B cell (primary cell): Measurements from ENCODE around the gene GP1BB. TPM values are rescaled to one million over a fixed set of nuclear protein-coding genes. Genes with fewer than 3 reads are reported as not detected.

Experiments used
- ATAC-seq: fragments of 200-7000 bp; cut with Tn5 transposase; one replicate; pipeline ENCODE4 v1.10.0; 2021; ENCODE audit warnings: low read depth, mild to moderate bottlenecking, moderate number of reproducible peaks, moderate library complexity
- CTCF ChIA-PET: fragments of 350-600 bp; sonication (Branson Sonifier 250); formaldehyde crosslinking; loops from one replicate; lab custom pipeline; 2021; ENCODE audit warnings: antibody characterized with exemption, inconsistent platforms; lab: Charles Lee
- POLR2A ChIA-PET: fragments of 350-600 bp; sonication (Branson Sonifier 250); formaldehyde crosslinking; loops from one replicate; lab custom pipeline; 2021; ENCODE audit warnings: antibody characterized with exemption; lab: Charles Lee
- DNase-seq: peaks from one replicate; pipeline ENCODE4 v3.0.0; 2013
- H2AFZ ChIP-seq: 2 replicates; pipeline ENCODE4 v1.6.1; 2012; ENCODE audit warnings: mild to moderate bottlenecking, low read depth, low read length; ENCODE audit not compliant: insufficient read depth, poor library complexity, severe bottlenecking
- H3K27ac ChIP-seq, 2 donors: 1 replicate in 1 of 2; 2 replicates in 1 of 2; pipeline ENCODE4 v1.5.1; 2012 to 2013; ENCODE audit warnings: low read length in 2 of 2, mild to moderate bottlenecking in 2 of 2, moderate library complexity in 1 of 2
- H3K27me3 ChIP-seq, 4 experiments: fragments of 200-600 bp in 1 of 4; sonication (generic) in 1 of 4; replicated peaks in 1 of 4; 1 replicate in 2 of 4; 2 replicates in 2 of 4; pipeline versions ENCODE4 v1.6.1 to v1.7.0; 2013 to 2016; ENCODE audit warnings: low read length in 3 of 4, mild to moderate bottlenecking in 2 of 4, mixed read lengths in 1 of 4, moderate library complexity in 1 of 4; ENCODE audit not compliant: insufficient read depth in 4 of 4, control insufficient read depth in 3 of 4; ENCODE audit errors: control extremely low read depth in 1 of 4
- H3K36me3 ChIP-seq, 2 experiments: replicated peaks in 1 of 2; 1 replicate in 1 of 2; 2 replicates in 1 of 2; pipeline versions ENCODE4 v1.6.1 to v1.7.1; 2013; ENCODE audit warnings: low read length in 1 of 2; ENCODE audit not compliant: insufficient read depth in 2 of 2, control insufficient read depth in 1 of 2; ENCODE audit errors: control extremely low read depth in 1 of 2, extremely low read depth in 1 of 2
- H3K4me1 ChIP-seq, 2 donors: fragments of 200-600 bp in 1 of 2; sonication (generic) in 1 of 2; 1 replicate in 1 of 2; 2 replicates in 1 of 2; pipeline versions ENCODE4 v1.5.1 to v1.6.1; 2013 to 2017; ENCODE audit warnings: low read length in 2 of 2; ENCODE audit not compliant: control insufficient read depth in 2 of 2, insufficient read depth in 2 of 2
- H3K4me2 ChIP-seq: replicated peaks from 2 replicates; pipeline ENCODE3; 2012; ENCODE audit warnings: mild to moderate bottlenecking, low read depth, low read length; ENCODE audit not compliant: poor library complexity, severe bottlenecking
- H3K4me3 ChIP-seq, 5 experiments: fragments of 200-600 bp in 1 of 5; sonication (generic) in 1 of 5; 1 replicate in 3 of 5; 2 replicates in 2 of 5; pipeline versions ENCODE4 v1.5.1 to v1.7.0; 2011 to 2016; ENCODE audit warnings: low read length in 4 of 5, mild to moderate bottlenecking in 4 of 5, low read depth in 2 of 5, control low read depth in 1 of 5, moderate library complexity in 1 of 5; ENCODE audit not compliant: insufficient read depth in 1 of 5; ENCODE audit errors: control extremely low read depth in 1 of 5, extremely low read depth in 1 of 5
- H3K79me2 ChIP-seq: fragments of 200-600 bp; sonication (generic); one replicate; pipeline ENCODE4 v1.6.0; 2016; ENCODE audit warnings: low read length; ENCODE audit not compliant: control insufficient read depth, insufficient read depth
- H3K9ac ChIP-seq: fragments of 200-600 bp; sonication (generic); 2 replicates; pipeline ENCODE4 v1.6.1; 2017; ENCODE audit warnings: mild to moderate bottlenecking, low read length, moderate library complexity
- H3K9me3 ChIP-seq, 3 donors: one replicate each; pipeline versions ENCODE4 v1.6.1 to v1.7.1; 2013; ENCODE audit warnings: low read length in 2 of 3; ENCODE audit not compliant: control insufficient read depth in 2 of 3, insufficient read depth in 1 of 3; ENCODE audit errors: control extremely low read depth in 1 of 3
- H4K20me1 ChIP-seq: 2 replicates; pipeline ENCODE4 v1.6.0; 2012; ENCODE audit warnings: mild to moderate bottlenecking, low read length; ENCODE audit not compliant: insufficient read depth, control insufficient read depth, poor library complexity, severe bottlenecking
- H3K27ac Mint-ChIP-seq: one replicate; pipeline ENCODE4 v1.8.0; 2021; ENCODE audit warnings: mixed read lengths
- H3K27me3 Mint-ChIP-seq: one replicate; pipeline ENCODE4 v1.8.0; 2021; ENCODE audit warnings: mixed read lengths
- H3K4me1 Mint-ChIP-seq: one replicate; pipeline ENCODE4 v1.8.0; 2021; ENCODE audit warnings: mixed read lengths
- H3K4me3 Mint-ChIP-seq: one replicate; pipeline ENCODE4 v1.8.0; 2021; ENCODE audit warnings: mixed read lengths
- H3K9me3 Mint-ChIP-seq: one replicate; pipeline ENCODE4 v1.8.0; 2022; ENCODE audit warnings: mixed read lengths; ENCODE audit not compliant: insufficient read depth
- EZH2 ChIP-seq: IDR thresholded peaks from 2 replicates; pipeline ENCODE4 v1.6.1; 2012; ENCODE audit warnings: borderline replicate concordance, low read depth, mild to moderate bottlenecking, moderate library complexity, low read length; ENCODE audit not compliant: insufficient read depth, poor library complexity, severe bottlenecking
- WGBS: methylation state at CpG from one replicate; pipeline ENCODE4 v1.1.5; 2013; ENCODE audit warnings: missing lambda C conversion rate; ENCODE audit not compliant: insufficient coverage; 5-methylcytosine and 5-hydroxymethylcytosine counted together
- intact Hi-C: fragments of 100-400 bp; cut with micrococcal nuclease; formaldehyde crosslinking; loops from one replicate; pipeline ENCODE4 v1.10.0; 2022
- polyA plus RNA-seq: library from polyadenylated mRNA; depleted of rRNA; stranded (reverse); fragments of >200 nt; gene quantifications from 2 replicates; pipeline ENCODE4 v1.2.3, GENCODE V29; 2012
- total RNA-seq, 2 donors: library from RNA; stranded (reverse); fragments of 120-200 nt in 1 of 2; gene quantifications; 1 replicate in 1 of 2; 2 replicates in 1 of 2; pipeline versions ENCODE4 v1.2.3 to v1.2.4, GENCODE V29; 2013 to 2022
- TF ChIP-seq, protein P1 (sequence below): fragments of 200-600 bp; IDR thresholded peaks from one replicate; pipeline ENCODE4 v1.8.0; 2022; ENCODE audit warnings: antibody characterized with exemption, mild to moderate bottlenecking

The GP1BB gene
- total and polyA plus RNA-seq, 2 donors (not counting 1 experiment from before 2014, with no cell fraction given) = 0.31 TPM; not detected in 1

DNA sequence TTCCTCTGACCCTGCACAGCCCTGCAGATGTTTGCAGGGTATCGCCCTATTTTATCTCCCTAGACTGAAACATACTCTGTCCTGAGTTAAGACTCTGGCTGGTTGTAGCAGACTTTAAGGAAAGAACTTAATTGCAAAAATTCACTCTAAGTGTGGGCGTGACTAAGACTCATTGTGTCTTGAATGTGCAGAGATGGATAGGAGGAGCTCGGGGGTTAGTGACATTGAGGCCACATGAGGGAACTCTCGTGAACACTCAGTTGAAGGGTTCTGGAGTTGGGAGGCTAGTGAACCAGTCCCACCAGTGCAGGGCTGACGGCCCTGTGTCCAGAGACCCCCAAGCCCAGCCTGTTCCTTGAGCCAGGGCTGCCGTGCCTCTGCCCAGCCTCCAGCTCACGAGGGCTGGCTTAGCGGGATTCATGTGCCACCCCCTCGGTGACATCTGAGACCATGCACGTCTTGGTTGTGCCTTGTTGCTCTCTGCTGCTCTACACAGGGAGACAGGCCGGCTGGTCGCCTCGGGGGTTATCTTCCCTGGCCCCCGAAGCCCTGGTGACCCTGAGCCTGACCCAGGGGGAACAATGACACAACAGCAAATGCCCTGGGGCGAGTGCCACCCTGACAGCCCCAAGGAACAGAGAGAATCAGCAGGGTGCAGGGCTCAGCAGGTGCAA is 25.8 kb downstream of the GP1BB start:
- no peaks in the 10 kb centered on the region for H3K4me1 Mint-ChIP-seq
- intact Hi-C loops = no loop called here
- no peaks in the 10 kb centered on the region for H3K9me3 Mint-ChIP-seq
- H3K4me3 Mint-ChIP-seq = no peak overlapping the region
- H3K27ac Mint-ChIP-seq = no peak overlapping the region
- DNase-seq (no peak), ATAC-seq (no peak)
- no peak overlapping the region for H2AFZ ChIP-seq
- H3K4me1 ChIP-seq = no peaks in the 10 kb centered on the region
- H3K27ac ChIP-seq = no peak overlapping the region
- peaks cover 0 to 27% (median 7%) of the 10 kb centered on the region in 4 experiments for H3K27me3 ChIP-seq
- H3K4me2 ChIP-seq = no peak overlapping the region
- no peak overlapping the region for H3K4me3 ChIP-seq
- no peaks in the 10 kb centered on the region for H3K36me3 ChIP-seq
- H3K79me2 ChIP-seq = no peaks in the 10 kb centered on the region
- H4K20me1 ChIP-seq = no peaks in the 10 kb centered on the region
- POLR2A ChIA-PET = no interaction called here
- WGBS = 87% methylated on average over 14 of the region's 15 CpGs
- peaks cover 20% of the 10 kb centered on the region for H3K27me3 Mint-ChIP-seq
- TF ChIP-seq EZH2 = no peak
- H3K9me3 ChIP-seq = peaks cover 0 to 4% (median 0%) of the 10 kb centered on the region in 3 donors
- no peak overlapping the region for H3K9ac ChIP-seq
- CTCF ChIA-PET = no interaction called here

DNA sequence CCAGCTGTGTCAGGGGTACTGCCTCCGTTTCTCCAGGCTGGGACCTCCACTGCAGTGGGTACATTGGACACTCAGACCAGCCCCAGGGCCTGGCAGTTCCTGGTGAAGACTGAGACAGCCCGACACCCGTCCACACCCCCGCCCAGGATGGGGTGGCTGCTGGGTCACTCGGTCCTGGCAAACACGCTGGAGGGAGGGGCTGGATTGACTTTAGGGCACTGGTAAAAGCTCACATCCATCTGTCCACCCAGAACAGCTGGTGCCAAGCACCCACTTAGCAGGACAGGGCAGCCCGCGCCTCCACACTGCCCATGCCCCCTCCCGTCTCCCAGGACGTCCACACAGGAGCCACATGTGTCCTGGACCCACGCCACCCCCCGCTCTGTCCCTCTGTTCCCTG is 26.5 kb downstream of the GP1BB start:
- ChIA-PET CTCF (interaction anchor here (0.8 kb wide), 1 partner anchor 160 kb away, joined by 3 read pairs; no protein-coding TSS in a partner anchor), POLR2A (no interaction called here)
- Mint-ChIP-seq H3K27ac (no peak overlapping the region), H3K4me1 (no peaks in the 10 kb centered on the region), H3K9me3 (no peaks in the 10 kb centered on the region), H3K27me3 (peaks cover 22% of the 10 kb centered on the region), H3K4me3 (no peak overlapping the region)
- peaks cover 0 to 8% (median 0%) of the 10 kb centered on the region in 3 donors for H3K9me3 ChIP-seq
- H3K4me3 ChIP-seq = no peak overlapping the region
- H3K4me1 ChIP-seq = peaks cover 0 to 5% of the 10 kb centered on the region in 2 donors
- no peak overlapping the region for H3K27ac ChIP-seq
- H3K79me2 ChIP-seq = no peaks in the 10 kb centered on the region
- no peak for ATAC-seq
- H3K9ac ChIP-seq = no peak overlapping the region
- no peak overlapping the region for H2AFZ ChIP-seq
- no peak overlapping the region for H3K4me2 ChIP-seq
- peaks cover 0 to 34% (median 12%) of the 10 kb centered on the region in 4 experiments for H3K27me3 ChIP-seq
- TF ChIP-seq, protein P1, sequence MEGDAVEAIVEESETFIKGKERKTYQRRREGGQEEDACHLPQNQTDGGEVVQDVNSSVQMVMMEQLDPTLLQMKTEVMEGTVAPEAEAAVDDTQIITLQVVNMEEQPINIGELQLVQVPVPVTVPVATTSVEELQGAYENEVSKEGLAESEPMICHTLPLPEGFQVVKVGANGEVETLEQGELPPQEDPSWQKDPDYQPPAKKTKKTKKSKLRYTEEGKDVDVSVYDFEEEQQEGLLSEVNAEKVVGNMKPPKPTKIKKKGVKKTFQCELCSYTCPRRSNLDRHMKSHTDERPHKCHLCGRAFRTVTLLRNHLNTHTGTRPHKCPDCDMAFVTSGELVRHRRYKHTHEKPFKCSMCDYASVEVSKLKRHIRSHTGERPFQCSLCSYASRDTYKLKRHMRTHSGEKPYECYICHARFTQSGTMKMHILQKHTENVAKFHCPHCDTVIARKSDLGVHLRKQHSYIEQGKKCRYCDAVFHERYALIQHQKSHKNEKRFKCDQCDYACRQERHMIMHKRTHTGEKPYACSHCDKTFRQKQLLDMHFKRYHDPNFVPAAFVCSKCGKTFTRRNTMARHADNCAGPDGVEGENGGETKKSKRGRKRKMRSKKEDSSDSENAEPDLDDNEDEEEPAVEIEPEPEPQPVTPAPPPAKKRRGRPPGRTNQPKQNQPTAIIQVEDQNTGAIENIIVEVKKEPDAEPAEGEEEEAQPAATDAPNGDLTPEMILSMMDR = no peak
- TF ChIP-seq EZH2 = no peak
- no peaks in the 10 kb centered on the region for H4K20me1 ChIP-seq
- 94% methylated on average over 8 of the region's 12 CpGs for WGBS
- intact Hi-C loops = no loop called here
- H3K36me3 ChIP-seq = no peaks in the 10 kb centered on the region
- no peak for DNase-seq
